Right lobe of liver (tissue), 4 donors: Measurements from ENCODE around the gene NCK1.

Source experiments
- POLR2A ChIP-seq: fragments of 450-650 bp; IDR thresholded peaks from one replicate; pipeline ENCODE4 v1.6.1; 2017; ENCODE audit warnings: antibody characterized with exemption, mild to moderate bottlenecking
- TF ChIP-seq, protein P1 (sequence below), 4 donors: fragments of 200-600 bp in 3 of 4; fragments of 450-650 bp in 1 of 4; IDR thresholded peaks; one replicate each; pipeline versions ENCODE4 v1.5.1 to v1.8.0; 2016 to 2022; ENCODE audit warnings: antibody characterized with exemption in 4 of 4, mild to moderate bottlenecking in 2 of 4
- donor health status: DM: no; HTN: no; CAD: no.
- donor health status: DM: no; HTN: no; CAD: no.
- donor health status: DM: no; HTN: yes; CAD: no.

DNA sequence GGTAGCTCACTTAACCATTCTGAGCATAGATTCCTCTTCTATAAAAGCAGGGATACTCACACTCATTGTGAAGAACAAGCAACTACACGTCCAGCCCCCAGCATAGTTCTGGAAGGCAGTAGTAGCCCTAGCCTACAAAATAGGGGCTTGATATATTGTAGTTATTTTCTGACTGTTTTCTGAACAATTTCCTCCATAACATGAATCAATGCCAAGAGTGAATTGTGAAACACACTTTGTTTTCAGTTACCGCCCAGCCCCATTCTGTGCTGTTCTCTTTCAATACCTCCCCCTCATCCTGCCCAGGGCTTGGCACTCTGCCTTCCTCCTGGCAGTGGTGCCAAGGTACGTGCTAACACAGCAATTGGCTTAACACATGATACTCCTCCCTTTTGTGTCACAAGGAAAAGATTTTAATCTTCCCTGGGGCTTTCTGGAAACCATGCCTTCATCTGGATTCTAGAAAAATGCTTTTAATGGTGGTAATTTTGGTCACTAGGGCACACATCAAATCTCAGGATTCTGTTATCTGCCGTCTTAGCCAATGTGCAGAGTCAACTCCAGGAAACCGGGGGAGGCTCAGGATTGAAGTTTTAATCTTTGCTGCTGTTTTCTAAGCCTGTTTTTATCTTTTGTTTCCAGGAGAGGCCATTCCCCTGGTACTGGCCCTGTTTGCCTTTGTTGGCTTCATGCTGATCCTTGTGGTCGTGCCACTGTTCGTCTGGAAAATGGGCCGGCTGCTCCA is 132.9 kb downstream of the NCK1 start:
- no peak for TF ChIP-seq POLR2A
- TF ChIP-seq, protein P1, sequence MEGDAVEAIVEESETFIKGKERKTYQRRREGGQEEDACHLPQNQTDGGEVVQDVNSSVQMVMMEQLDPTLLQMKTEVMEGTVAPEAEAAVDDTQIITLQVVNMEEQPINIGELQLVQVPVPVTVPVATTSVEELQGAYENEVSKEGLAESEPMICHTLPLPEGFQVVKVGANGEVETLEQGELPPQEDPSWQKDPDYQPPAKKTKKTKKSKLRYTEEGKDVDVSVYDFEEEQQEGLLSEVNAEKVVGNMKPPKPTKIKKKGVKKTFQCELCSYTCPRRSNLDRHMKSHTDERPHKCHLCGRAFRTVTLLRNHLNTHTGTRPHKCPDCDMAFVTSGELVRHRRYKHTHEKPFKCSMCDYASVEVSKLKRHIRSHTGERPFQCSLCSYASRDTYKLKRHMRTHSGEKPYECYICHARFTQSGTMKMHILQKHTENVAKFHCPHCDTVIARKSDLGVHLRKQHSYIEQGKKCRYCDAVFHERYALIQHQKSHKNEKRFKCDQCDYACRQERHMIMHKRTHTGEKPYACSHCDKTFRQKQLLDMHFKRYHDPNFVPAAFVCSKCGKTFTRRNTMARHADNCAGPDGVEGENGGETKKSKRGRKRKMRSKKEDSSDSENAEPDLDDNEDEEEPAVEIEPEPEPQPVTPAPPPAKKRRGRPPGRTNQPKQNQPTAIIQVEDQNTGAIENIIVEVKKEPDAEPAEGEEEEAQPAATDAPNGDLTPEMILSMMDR (IDR thresholded peaks at IDR 0.05): no peak
